GM20431 (cell line): ENCODE measurements around the gene IGFN1.

Experiments
- in situ Hi-C: fragments of 300-500 bp; cut with MseI, MboI; formaldehyde crosslinking; loops from one replicate; pipeline ENCODE4 v1.15.0; 2020; ENCODE audit warnings: low sequenced_read_pairs; ENCODE audit not compliant: unreplicated experiment

IGFN1 gene

DNA sequence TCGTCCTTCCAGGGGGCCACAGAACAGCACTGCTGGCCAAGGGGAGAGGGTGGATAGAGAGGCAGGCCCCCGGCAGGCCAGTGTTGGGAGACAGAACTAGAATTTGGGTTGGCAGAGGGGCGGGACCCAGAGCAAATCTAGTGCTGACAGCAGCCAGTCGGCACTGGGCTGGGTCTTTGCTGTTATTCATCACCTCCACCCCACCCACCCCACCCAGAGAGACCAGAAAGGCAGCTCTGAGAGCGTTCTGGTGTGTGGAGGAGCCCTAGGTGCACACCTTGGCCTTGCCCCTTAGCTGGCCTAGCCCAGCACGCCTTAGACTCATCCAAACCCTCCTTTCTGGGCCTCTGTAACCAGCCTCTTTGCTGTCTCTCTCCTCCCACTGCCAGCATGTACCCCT lies 86.3 kb downstream of the IGFN1 start:
- in situ Hi-C loops = no loop called here

- in situ Hi-C loops = no loop called here
Measured at GRCh38 chr1:201277441-201277840, 86.8 kb downstream of the IGFN1 start.
